ENCODE measurements around the gene SLC25A30.

DNA sequence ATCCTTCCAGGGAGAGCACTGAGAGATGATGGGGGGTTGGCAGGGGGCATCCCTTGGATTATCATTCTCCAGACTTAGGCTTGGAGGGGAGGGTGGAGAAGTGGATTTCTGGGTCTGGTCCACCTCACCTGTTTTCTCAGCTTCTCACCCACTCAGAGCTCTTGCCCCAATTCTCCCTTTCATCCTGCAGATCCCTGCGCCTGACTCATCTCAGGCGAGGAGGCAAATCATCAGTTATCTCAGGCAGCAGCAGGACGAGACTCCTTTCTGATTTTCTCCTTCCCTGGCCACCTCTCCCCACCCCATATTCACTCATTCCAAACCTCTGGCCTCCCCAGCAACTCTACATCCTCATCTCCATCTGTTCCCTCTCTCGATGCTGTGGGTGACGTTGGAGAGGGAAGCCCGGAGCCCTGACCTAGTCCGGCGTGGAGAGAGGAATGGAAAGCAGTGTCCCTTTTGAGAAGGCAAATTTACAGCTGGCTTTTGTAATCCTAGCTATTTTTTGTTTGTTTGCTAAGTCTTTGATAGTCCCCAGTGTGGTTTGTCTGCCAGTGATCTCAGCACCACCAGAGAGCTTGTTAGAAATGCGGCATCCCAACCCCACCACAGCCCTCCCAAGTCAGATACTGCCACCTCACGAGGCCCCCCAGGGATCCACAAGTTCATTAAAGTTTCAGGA lies 53.2 kb downstream of the SLC25A30 start:
- TF ChIP-seq, protein P1, sequence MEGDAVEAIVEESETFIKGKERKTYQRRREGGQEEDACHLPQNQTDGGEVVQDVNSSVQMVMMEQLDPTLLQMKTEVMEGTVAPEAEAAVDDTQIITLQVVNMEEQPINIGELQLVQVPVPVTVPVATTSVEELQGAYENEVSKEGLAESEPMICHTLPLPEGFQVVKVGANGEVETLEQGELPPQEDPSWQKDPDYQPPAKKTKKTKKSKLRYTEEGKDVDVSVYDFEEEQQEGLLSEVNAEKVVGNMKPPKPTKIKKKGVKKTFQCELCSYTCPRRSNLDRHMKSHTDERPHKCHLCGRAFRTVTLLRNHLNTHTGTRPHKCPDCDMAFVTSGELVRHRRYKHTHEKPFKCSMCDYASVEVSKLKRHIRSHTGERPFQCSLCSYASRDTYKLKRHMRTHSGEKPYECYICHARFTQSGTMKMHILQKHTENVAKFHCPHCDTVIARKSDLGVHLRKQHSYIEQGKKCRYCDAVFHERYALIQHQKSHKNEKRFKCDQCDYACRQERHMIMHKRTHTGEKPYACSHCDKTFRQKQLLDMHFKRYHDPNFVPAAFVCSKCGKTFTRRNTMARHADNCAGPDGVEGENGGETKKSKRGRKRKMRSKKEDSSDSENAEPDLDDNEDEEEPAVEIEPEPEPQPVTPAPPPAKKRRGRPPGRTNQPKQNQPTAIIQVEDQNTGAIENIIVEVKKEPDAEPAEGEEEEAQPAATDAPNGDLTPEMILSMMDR (IDR thresholded peaks at IDR 0.05): no peak
- no peak for TF ChIP-seq POLR2A (IDR thresholded peaks at IDR 0.05)

Data from heart left ventricle (tissue), 13 donors.